VCaP (cell line): ENCODE results near the gene HTT-AS.

Source experiments
- H3K27ac ChIP-seq: fragments of 450-650 bp; 2 replicates; pipeline ENCODE4 v1.5.1; 2017
- CTCF ChIP-seq: fragments of 450-650 bp; conservative IDR thresholded peaks from 2 replicates; pipeline ENCODE4 v1.5.1; 2017; ENCODE audit warnings: mild to moderate bottlenecking, moderate library complexity

The HTT-AS gene

GRCh38 chr4:3085948-3086670 lies 11.8 kb upstream of the HTT-AS start:
- H3K27ac ChIP-seq = no peak overlapping the region
- TF ChIP-seq CTCF = no peak

- no peak for TF ChIP-seq CTCF
- no peak overlapping the region for H3K27ac ChIP-seq
These were observed 9.4 kb upstream of the HTT-AS start for GRCh38 chr4:3083732-3084131.

DNA sequence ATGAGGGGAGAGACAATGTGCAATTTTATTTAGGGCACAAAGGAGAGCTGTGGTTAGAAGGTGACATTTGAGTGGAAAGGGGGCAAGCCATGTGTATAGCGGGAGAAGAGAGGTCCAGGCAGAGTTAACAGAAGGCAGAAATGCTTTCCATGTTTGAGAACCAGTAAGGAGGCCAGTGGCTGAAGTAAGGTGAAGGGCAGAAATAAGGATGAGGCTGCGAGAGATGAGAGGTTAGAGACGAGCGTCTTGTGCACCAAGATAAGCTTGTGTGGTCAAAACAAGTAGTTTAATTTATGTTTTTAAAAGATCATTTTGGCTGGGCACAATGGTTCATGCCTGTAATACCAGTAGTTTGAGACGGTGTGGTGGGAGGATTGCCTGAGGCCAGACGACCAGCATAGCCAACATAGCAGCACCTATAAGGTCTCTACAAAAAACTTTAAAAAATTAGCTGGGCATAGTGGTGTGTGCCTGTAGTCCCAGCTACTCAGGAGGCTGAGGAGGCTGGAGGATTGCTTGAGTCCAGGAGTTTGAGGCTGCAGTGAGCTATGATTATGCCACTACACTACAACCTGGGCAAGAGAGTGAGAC lies 8.7 kb upstream of the HTT-AS start:
- H3K27ac ChIP-seq = no peak overlapping the region

GRCh38 chr4:3079694-3080123 lies 5.4 kb upstream of the HTT-AS start:
- TF ChIP-seq CTCF = no peak
- H3K27ac ChIP-seq = no peak overlapping the region

More for the DNA sequence above, 8.7 kb upstream of the HTT-AS start:
- no peak for TF ChIP-seq CTCF

- H3K27ac ChIP-seq = peak overlapping the region; percentile 16
- TF ChIP-seq CTCF = no peak
These were observed 3.5 kb upstream of the HTT-AS start for GRCh38 chr4:3077796-3078195.

- no peak for TF ChIP-seq CTCF
- peak overlapping the region; percentile 79 for H3K27ac ChIP-seq
These were observed 1.3 kb upstream of the HTT-AS start for GRCh38 chr4:3075652-3075981.

DNA sequence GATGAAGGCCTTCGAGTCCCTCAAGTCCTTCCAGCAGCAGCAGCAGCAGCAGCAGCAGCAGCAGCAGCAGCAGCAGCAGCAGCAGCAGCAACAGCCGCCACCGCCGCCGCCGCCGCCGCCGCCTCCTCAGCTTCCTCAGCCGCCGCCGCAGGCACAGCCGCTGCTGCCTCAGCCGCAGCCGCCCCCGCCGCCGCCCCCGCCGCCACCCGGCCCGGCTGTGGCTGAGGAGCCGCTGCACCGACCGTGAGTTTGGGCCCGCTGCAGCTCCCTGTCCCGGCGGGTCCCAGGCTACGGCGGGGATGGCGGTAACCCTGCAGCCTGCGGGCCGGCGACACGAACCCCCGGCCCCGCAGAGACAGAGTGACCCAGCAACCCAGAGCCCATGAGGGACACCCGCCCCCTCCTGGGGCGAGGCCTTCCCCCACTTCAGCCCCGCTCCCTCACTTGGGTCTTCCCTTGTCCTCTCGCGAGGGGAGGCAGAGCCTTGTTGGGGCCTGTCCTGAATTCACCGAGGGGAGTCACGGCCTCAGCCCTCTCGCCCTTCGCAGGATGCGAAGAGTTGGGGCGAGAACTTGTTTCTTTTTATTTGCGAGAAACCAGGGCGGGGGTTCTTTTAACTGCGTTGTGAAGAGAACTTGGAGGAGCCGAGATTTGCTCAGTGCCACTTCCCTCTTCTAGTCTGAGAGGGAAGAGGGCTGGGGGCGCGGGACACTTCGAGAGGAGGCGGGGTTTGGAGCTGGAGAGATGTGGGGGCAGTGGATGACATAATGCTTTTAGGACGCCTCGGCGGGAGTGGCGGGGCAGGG lies 711 bp upstream of the HTT-AS start:
- peak overlapping the region; percentile 79 for H3K27ac ChIP-seq
- no peak for TF ChIP-seq CTCF
